Stimulated activated CD4-positive, alpha-beta T cell treated with anti-CD3 and anti-CD28 coated beads, Interleukin-12 subunit alpha, Interleukin-12 subunit beta, amount 100 ng/mL, for 4 hours (primary cell): ENCODE results near the gene ARHGDIA.

Source experiments
- DNase-seq: peaks from one replicate; pipeline ENCODE4 v3.0.0-alpha.2; 2020

ARHGDIA gene

DNA sequence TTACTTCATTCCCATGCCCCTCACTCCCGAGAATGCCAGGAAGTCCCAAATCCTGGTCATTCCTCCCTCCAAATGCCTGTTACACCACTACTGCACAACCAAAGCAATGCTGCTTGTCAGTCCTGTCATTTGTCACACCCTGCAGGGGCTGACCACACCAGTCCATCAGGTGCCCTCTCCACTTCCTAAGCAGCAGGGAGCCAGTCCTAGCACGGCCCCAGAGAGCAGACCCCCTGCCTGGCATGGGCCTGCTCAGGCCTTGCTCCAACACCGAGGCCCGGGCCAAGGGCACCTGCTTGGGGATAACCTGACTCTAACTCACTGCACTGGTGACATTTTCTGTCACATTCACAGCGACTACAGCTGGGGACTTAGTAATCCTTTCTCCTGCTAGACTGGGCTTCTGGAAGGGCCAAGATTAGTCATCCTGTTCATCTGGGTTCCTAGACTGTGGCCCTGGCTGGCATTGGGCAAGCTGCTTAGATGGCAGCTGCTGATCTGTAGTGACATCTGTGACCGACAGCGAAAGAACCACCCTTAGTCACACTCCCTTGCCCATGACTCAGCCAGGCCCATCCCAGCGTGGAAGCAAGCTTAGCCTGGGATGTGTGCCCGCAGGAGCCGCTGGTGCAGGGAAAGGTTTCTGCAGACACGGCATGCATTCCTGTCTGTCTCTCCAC, 14.9 kb upstream of the ARHGDIA start:
- DNase-seq: no peak

DNA sequence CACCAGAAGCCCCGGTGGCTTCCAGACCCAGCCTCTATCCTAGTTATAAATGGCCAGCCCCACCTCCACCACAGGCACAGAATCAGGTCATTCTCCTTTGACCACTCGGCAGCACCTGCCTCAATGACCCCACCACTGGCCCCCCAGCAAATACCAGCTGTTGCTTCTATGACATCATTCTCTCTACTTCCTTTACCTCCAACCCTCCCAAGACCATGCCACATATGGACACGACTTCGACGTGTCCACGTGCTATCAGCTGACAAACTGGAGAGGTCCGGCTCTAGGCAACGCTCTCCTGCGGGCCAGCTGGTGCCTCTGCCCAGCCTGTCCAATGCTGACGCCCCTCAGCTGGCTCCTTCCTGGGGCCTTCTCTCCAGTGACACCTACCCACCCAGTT, 14.3 kb upstream of the ARHGDIA start:
- DNase-seq: no peak

DNA sequence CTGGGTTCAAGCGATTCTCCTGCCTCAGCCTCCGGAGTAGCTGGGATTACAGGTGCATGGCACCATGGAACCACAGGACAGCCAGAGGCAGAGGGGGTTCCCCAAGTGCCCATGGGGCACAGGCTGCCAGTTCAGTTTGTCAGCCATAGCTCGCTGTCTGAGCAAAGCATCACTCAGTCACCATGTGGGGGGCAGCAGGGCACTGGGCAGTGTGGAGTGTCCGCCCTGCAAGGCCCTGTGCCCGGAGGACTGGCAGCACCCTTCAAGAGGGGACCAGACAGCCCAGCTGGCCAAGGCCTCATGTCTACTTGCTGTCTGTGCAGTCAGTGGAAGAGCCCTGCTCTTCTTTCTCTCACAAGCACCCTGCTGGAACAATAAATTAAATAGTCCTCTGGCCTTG, 13.8 kb upstream of the ARHGDIA start:
- DNase-seq: no peak

DNA sequence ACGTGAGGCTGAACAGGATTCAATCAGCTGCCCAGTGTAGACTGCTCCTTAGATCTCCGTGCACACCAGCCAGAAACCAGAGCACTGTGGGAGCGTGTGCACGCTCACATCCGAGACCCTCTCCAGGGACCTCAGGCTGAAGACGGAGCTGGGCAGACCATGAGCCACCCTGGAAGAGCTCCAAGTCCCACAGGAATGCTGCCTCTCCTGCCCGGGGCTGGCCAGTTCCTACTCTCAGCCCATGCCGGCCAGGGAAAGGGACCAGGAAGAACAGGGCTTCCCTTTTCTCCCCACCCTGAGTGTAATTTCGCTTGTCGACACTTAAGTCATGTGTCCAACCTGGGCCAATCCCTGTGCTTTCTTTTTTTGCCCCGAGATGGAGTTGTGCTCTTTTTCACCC, 13.4 kb upstream of the ARHGDIA start:
- no peak for DNase-seq

DNA sequence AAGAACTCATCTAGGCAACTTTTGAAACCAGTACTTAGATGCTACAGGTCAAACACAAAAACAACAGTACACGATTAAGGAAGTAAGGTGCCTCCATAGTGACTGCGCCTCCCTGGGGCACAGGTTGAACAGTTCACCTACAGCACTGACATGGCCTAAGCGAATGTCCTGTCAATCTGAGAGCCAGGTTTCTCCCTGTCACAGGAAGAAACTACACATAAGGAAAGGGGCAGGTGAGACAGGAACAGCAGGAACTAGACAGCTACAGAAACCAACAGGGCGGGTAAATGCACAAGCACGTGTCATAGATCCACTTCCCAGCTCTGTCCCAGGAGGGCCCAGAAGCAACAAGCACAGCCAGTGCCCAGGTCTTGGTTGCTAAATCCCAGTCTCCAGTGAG, 8.0 kb upstream of the ARHGDIA start:
- DNase-seq: no peak

DNA sequence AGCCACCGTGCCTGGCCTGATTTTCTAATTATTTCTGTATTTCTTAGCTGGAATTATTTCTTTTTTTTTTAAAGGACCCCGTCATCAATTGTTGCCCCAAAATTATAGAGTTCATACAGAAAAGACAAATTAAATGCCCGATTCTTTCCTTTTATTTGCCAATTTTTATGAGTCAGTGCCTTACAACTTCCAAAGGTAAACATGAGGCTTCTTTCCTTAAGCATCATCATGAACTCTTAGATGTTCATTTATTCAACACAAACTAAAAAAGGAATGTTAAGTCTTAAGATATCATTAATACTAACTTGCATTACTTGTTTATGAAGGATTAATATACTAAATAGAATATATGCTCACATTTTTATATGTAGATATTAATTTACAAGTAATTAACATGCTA, 7.2 kb upstream of the ARHGDIA start:
- DNase-seq: no peak

DNA sequence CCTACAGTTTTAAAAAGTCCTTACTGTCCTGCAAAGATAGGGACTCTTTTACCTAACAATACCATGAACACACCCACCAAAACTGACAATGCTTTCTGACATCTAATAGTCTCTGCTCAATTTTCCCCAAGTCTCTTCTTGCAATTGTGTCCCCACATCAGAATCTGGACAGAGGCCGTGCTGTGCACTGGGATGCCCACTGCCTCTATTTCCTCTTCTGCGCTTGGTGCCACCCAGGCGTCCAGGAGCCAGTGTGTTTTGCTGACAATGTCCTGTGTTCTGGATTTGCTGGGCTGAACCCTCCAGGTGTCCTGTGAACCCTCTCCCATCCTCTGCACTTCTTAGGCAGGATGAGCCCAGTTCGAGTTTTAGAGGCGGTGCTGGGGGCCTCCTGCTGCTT, 6.4 kb upstream of the ARHGDIA start:
- DNase-seq: no peak

DNA sequence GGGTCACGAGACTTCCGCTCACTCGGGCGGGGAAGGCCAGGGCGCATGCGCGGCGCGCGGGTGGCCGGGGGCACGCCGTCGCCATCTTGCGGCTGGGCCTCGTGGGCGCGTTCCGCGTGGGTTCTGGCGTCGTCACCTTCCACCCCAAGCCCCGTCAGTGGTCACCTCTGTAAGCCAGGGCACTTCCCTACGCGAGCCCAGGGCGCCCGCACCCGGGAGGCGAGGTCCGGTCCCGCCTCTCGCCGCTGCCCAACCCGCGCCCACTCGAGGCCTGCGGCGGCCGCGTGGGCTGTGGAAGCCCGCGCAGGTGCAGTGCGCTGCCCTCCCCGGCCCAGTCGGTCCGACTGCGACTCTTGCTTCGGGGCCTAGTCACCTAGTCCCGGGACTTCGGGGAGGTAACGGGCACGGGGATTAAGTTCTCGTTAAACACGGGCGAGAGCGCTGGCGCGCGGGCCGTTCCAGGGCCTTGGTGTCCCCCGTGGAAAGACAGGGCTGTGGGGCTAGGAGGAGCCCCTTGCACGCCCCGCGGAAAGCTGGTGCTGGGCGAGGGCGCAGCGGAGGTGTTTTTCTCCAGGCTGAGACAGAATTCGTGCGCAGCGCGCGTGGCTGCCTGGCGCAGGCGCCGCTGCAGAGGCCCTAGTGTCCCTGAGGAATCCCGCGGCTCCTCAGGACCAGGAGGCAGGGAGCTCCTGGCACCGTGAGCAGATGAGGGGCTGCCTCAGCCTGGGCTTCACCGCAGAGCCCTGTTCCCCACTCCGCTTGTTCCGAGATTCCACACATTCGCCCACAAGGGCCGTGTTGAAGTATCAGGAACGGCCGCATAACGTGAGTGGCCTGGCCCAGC, 472 bp upstream of the ARHGDIA start:
- DNase-seq: peak; percentile 97

DNA sequence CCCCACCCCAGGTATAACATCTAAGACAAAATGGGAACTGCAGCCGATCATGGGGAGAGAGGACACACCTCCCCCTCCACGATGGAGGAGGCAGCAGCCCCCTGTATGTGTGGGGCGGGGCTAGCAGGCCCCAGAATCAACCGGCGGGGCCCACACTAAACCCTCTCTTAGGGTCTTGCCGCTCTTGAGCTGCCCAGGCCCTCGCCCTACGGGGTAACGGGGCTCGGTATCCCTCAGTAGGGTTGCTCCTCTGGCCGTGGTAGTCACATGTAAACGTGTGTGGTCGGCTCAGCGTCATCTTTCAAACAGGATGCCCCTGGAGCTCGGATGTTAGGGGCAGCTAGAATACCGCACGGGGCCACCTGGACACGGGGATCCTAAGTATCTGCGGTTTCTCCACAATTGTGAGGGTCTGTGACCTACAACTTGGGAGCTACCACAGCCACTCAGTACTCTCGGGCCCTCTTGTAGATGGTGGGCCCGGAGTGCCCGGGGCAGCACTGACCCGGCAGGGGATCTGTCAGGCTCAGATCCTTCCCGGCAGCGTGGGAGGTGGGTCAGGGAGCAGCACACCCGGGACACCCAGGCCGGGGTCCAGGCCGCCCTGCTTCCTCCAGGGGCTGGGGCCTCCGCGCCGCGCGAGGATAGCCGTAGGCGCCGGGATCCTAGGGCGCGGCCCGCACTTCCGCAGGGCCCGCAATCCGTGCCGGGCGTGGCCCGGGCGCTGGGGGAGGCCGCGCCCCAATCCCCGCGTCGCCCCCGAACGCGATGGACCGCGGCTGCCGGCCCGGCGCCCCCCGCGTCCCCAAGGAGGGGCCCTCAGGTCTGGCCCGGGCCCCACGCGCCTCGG, 781 bp downstream of the ARHGDIA start:
- DNase-seq: peak; percentile 43

DNA sequence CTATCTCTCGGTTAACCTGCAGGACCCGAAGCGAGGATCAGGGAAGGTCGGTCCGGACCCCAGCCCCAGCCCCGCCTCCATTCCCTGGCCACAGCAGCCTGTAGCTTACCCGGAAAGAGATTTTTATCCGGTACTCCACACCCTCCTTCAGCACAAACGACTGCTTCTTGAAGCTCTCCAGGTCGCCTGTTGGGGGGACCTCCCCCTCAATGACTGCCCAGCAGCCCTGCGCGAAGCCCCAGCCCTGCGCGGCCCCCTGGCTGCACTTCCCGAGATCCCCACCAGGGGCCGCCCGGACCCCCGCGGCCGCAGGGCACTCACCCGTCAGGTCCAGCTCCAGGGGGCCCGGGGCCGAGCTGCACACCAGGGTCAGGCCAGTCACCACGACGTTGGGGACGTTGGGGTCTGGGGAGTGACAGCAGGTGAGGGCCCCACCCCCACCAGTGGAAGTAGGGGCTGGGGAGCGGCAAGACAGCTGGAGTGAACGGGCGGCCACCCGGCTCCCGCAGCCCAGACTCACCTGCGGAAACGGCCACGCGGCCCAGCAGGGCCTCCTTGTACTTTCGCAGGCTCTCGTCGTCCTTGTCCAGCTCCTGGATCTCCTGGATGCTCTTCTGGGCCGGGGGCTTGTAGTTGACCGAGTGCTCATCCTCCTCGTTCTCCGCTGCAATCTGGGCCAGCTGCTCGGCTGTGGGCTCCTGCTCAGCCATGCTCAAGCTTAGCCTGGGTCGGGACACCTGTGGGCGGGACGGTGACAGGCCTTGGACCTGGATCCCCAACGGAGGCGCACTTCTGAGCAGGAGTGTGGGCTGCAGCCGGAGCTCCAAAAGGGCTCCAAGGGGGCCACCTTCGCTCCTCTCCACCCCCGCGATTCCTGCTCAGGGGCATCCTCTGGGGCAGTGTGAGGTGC, 1.7 kb downstream of the ARHGDIA start:
- DNase-seq: peak; percentile 46

DNA sequence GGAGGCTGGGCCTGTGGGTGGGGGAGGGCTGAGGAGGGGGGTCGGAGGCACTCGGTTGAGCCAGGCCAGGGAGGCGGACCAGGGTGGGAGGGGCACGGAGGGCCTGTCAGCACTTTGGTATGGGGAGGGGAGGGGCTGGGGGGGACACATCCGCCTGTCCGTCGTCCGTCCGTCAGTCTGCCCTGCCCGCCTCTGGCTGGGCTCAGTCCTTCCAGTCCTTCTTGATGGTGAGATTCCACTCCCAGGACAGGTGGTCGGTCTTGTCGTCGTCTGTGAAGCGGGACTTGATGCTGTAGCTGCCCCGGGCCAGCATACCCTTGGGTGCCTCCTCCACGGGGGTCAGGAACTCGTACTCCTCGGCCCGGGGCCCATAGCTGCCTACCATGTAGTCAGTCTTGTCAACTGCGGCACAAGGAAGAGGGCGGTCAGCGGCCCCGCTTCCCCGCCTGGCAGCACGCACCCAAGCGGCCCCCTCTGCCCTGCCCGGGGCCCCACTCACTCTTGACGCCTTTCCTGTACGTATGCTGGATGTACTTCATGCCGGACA, 2.4 kb downstream of the ARHGDIA start:
- peak; percentile 25 for DNase-seq

DNA sequence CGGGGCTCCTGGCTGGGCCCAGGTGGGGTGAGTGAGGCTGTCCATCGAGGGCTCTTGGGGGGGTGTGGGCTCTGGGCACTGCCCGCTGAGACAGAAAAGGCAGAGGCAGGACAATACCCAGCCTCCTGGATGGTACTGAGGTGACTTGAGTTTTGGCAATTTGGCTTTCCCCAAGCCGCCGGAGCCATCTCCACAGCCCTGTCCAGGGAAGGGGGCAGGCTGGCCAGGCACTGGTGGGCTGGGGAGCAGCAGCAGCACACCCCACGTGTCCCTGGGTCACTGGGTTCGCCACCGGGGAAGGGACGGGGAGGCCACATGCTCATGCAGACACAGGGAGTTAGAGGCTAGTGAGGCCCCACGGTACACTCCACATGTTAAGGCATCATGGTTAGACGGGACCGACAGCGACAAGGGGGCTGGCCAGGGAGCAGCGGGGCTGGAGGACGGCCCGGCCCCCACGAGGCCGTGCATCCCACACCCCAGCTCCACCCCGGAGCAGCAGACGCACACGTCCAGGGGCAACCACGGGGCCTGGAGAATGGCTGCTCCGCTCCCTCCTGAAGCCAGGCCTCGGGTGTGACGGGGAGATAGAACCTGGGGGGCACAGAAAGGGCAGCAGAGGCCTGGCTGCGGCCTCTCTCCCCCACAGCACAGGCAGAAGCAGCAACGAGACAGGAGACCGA, 3.0 kb downstream of the ARHGDIA start:
- peak; percentile 23 for DNase-seq

DNA sequence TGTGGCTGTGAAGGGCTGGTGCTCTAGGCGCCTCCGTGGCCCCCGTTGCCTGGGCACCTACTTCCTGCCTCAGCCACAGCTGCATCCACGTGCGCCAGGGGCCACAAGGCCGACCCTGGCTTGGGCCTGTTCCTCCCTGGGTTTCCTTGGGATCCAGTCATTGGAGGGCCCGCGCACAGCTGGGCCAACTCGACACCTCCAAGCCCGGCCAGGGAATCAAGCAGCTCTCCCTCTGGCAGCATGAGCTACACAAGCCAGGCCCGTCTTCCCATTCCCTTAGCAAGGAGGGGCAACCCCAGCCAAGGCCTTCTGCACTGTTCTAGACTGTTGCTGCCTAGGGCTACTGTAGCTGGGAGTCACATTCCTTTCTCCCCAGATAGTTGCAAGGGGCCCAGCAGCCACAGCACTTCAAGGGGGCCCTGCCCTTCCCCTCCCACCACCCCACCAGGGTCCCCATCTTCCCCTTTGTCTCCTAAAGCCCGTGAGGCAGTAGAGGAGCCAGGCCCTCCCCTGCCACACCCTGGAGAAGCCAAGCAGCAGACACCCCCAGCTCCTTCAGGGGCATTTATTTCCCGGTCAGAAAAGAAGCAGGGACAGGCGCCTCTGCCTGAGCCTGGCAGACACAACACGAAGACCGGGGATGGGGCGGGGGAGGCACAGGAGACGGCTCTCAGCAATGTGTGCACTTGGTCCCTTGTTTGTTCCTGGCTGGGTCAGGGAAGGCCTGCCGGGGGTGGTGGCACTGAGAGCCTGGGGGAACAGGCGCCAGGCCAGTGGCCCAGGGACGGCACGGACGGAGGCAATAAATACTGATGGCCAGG, 3.8 kb downstream of the ARHGDIA start:
- DNase-seq: peak; percentile 40

DNA sequence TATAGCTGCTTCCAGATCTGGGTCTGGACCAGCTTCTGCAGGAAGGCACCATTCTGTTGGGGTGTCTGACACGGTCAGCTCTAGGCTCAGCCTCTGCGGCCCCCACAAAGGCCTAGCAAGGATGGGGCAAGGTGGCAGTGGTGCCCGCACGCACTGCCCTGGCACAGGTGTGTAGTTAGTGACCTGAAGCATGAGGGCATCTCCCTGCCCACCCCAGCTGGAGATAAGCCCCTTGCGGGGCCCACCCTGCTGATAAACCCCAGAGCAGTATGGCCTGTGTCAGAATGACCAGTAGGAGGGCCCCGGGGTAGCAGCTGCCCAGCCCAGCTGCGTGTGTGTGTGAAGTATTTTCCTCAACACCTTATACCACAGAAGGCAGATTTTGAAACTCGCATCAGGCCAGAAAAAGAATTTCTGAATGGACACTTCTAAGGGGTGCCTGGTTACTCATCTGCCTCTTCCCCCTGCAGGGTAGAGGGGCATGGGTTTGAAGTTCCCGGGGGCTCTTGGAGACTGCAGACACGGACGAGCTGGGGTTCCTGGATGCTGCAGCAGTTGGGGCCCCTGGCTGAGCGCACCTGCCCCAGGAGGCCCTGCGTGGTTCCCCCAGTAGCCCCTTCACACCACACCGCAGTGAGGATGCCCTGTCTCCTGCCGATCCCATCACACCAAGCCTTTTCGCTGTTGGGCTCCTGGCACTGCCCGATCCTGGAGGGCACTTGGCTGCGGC, 4.5 kb downstream of the ARHGDIA start:
- DNase-seq: peak; percentile 19

DNA sequence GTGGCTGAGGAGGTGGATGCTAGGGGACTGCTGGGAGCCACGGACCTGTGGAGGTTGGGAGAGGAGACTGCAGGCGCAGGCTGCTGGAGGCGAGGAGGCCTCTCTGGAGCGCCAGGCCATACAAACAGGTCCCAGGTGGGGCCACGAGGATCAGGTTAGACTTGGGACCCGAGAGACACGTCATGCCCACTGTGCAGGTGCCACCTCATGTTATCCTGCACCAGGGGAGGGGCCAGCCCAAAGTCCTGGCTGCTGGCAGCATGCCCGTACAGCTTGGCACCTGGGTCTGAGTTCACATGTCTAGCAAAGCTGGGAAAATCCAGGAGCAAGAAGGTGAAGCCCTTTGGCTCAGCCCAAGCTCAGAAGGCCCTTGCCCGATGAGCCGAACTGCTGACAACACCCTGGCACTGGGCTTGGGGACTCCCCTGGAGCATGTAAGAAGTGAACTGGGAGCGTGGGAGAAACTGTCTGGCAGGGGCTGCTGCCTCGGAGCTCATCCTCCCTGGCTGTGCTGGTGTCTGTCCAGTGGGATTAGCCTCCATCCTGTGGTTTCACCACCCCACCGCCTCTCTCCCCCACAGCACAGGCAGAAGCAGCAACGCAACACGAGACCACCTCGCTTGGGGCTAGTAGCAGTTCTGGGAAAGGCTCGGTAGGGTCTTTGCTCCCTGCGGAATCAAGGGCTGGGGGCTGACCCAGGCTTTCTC, 5.3 kb downstream of the ARHGDIA start:
- DNase-seq: no peak

DNA sequence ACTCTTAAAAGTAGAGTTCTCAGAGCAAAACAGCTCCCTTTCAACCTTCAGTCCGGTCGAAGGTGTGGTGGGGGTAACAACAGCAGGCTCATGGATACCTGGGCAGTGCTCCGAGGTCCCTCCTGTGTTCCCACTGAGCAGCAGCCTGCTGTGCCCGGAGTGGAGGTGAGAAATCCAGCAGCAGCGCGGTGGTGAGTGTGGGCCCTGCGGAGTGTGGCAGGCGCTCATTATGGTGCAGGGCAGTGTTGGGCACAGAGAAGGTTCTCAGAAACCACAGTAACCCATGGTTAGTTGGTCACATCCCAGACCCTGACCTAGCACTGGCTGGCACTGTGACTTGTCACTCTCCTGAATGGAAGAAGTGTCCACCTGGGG, 5.8 kb downstream of the ARHGDIA start:
- DNase-seq: no peak

DNA sequence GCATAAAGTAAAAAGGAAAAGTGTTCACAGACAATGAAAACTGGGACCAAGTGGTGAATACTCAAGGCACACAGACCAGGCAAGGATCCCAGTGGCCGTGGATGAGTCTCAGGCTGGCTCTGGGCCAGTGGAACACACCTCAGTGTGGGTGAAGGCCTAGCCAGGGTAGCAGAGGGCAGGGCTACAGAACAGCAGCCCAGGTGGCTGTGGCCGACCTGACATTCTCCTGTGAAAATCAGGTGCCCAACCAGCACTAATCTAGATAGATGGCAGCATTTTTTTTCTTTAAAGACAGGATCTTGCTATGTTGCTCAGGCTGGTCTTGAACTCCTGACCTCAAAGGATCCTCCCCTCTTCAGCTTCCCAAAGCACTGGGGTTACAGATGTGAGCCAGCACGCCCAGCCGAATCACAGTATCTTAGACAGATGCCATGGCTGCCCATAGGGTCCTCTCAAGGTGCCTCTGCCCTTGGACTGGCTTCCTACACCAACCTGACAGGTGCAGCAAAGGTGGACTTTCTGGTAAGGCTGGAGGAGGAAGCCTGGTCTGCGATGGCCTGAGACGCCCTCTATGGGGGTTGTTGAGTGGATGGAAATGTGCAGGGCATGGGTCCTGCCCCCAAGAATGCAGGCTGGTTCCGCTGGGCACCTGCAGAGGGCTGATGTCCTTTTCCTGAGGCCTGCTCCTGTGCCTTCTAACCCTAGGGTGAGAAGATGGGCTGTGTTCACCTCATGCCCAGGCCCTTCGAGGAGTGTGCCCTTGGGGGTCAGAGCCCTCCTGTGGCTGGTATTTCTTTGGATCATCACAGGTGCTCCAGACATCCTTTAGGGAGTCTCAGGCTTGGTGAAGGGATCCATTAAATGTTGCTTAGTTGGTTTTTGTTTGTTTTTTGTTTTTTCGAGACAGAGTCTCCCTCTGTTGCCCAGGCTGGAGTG, 7.0 kb downstream of the ARHGDIA start:
- no peak for DNase-seq

DNA sequence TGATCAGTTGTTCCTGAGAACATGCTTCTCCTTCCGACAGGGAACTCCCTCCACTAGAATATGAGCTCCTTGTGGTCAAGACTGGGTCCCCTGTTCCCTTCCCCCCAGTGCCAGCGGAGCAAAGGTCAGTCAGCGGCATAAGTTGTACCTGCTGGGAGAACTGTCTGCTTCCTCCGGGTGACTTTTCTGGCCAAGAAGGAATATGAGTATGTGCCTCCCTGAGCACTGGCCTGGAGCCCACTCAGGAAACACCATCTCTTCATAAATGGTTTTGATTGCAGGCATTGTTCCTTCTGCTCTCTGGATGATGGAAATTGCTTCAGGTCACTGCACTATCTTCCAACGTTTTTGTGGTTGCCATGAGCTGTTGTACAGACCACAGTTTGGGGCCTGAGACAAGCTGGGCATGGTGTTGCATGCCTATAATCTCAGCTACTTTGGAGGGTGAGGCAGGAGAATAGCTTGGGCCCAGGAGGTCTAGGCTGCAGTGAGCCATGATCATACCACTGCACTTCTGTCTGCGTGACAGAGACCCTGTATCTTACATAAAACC, 7.9 kb downstream of the ARHGDIA start:
- no peak for DNase-seq
